ENCODE data around the gene MINDY4.
"Not testable (repeated sequence)": the region's sequence is repeated elsewhere in the genome, so short reads cannot be mapped to it uniquely, and the experiment has no call there.

The MINDY4 gene

DNA sequence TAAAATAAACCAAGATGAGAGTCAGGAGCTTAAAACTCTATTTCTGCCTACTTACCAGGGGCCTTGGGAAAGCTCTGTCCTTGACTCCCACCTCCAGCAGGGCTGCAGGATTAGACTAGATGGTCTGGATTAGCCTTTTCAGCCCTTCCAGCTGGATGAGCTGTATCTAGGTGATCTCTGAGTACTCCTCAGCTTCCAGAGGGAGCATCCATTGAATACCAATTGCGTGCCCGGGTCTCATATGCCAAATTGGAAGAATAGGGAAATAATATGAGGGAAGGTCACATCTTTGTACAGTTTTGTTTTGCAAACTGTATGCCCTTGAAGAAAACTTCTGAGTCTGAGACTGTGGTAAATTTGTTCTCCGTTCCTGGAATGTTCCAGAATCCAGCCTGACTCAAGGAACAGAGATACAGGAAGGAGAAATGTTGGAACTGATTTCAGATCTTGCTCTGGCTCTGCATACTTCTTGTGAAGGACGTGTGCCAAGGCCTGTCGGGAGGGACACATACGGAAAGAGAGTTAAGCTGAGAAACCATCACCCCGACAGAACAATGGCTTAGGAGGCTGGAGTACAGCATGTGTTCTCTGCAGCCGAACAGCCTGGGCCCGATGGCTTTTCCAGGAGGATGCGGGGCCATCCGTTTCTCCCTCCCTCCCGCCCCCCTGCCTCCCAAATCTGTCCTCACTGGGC is 44.9 kb downstream of the MINDY4 start:
- H3K27me3 Mint-ChIP-seq = no peaks in the 10 kb centered on the region
- H3K27ac Mint-ChIP-seq = no peak overlapping the region
- H3K9me3 Mint-ChIP-seq (ENCODE audit: low read depth) = no peaks in the 10 kb centered on the region
- no peak overlapping the region for H3K4me3 Mint-ChIP-seq
- no peaks in the 10 kb centered on the region for H3K4me1 Mint-ChIP-seq (ENCODE audit: low read depth)
- H3K36me3 Mint-ChIP-seq = no peaks in the 10 kb centered on the region

DNA sequence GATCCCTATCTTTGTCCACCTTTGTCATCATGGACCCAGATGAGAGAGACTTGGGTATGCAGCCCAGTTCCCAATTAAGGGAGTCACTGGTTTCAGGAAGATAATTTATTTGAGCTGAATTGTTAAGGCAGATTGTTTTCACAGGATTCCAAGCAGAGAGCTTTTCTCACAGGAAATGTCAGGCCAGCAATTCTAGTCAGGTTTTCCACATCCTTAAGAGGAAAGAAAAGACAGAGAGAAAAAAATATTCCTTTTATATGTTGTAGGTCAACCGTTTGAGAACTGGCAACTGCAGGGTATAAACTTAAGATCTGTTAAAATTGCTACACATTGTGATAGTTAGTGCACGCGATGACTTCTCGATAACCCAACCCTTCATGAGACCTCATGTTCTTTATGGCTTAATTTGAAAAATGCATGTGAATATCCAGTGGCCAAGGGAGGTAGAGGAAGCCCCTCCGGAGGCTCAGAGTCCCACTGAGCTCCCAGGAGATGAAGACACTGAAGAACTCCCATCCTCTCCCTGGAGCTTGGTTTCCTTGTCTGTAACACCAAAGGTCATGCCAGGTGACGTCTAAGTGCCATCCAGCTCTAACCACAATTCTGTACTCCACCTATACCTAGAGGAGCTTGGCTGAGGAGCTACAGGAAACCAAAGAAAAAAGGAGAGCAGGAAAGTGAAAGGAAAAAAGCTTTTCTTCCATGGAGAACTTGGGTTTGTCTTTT is 45.6 kb downstream of the MINDY4 start:
- Mint-ChIP-seq H3K4me3 (no peak overlapping the region), H3K27ac (no peak overlapping the region), H3K4me1 (ENCODE audit: low read depth) (no peaks in the 10 kb centered on the region), H3K27me3 (no peaks in the 10 kb centered on the region), H3K9me3 (ENCODE audit: low read depth) (no peaks in the 10 kb centered on the region), H3K36me3 (no peaks in the 10 kb centered on the region)

DNA sequence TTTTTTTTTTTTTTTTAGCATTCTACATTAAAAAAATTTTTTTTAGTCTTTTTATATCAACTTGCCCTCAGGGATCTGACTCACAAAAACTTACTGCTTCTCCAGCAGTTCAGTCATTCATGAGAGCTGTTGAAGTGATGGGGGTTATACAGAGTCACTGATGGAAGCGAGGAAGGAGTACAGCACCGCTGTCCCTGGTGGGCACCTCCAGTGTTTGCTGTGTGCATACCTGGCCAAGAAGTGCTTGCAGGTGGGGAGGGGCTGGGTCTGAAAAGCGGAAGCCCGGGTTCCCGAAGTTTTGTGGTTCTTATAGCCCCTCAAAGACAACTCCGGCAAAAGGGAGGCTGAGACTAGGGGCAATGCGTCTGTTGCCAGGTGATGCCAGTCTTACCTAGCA is 46.2 kb downstream of the MINDY4 start:
- Mint-ChIP-seq H3K36me3 (no peaks in the 10 kb centered on the region), H3K9me3 (ENCODE audit: low read depth) (no peaks in the 10 kb centered on the region), H3K4me1 (ENCODE audit: low read depth) (no peaks in the 10 kb centered on the region), H3K27me3 (no peaks in the 10 kb centered on the region), H3K27ac (no peak overlapping the region), H3K4me3 (no peak overlapping the region)

- Mint-ChIP-seq H3K9me3 (ENCODE audit: low read depth) (no peaks in the 10 kb centered on the region), H3K36me3 (no peaks in the 10 kb centered on the region), H3K4me3 (no peak overlapping the region), H3K4me1 (ENCODE audit: low read depth) (peaks cover 14% of the 10 kb centered on the region), H3K27me3 (no peaks in the 10 kb centered on the region), H3K27ac (no peak overlapping the region)
Measured at GRCh38 chr7:30824821-30825720, 53.9 kb downstream of the MINDY4 start.

DNA sequence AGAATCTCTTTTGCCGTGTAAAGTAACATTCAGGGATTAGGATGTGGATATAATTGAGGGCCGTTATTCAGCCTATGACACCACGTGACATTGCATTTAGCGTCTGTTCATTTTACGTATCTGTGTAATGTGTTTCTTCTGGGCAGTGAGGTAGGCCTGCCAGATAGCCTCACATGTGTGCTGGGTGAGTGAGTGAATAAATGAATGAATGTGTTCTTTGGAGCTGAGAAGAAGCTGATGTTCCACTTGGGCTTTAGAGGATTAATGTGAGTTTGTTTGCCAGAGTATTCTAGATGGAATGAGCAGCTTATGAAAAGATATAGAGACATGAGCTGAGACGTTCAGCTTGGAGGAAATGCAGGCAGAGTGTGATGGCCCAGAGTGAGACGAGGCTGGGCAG is 55.0 kb downstream of the MINDY4 start:
- peak overlapping the region; percentile 24 for H3K27ac Mint-ChIP-seq
- H3K4me3 Mint-ChIP-seq = no peak overlapping the region
- H3K4me1 Mint-ChIP-seq (ENCODE audit: low read depth) = peaks cover 14% of the 10 kb centered on the region
- no peaks in the 10 kb centered on the region for H3K27me3 Mint-ChIP-seq
- H3K9me3 Mint-ChIP-seq (ENCODE audit: low read depth) = no peaks in the 10 kb centered on the region
- H3K36me3 Mint-ChIP-seq = peaks cover 4% of the 10 kb centered on the region

DNA sequence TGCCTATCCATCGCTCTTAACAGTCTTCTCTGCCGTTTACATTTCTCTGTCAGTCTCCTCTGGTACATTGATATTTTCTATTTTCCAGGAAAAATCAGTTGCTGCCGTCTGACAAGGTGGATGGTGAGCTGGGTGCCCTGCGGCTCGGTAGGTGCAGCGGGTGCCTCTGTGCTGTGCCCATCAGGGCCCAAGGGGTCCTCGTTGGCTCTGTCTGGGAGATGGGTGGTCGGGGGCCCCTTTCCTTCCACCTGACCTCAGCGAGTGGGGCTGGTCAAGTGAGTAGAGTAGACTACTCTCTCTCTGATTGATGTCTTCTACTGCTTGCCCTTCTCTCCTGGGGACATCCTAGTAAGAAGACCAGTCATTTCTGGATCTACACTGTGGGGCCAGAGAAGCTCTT is 57.4 kb downstream of the MINDY4 start:
- H3K9me3 Mint-ChIP-seq (ENCODE audit: low read depth) = no peaks in the 10 kb centered on the region
- no peak overlapping the region for H3K4me3 Mint-ChIP-seq
- H3K27ac Mint-ChIP-seq = no peak overlapping the region
- no peaks in the 10 kb centered on the region for H3K27me3 Mint-ChIP-seq
- H3K36me3 Mint-ChIP-seq = peaks cover 9% of the 10 kb centered on the region
- H3K4me1 Mint-ChIP-seq (ENCODE audit: low read depth) = peaks cover 14% of the 10 kb centered on the region

GRCh38 chr7:30829471-30829870 is 58.3 kb downstream of the MINDY4 start:
- Mint-ChIP-seq H3K9me3 (ENCODE audit: low read depth) (no peaks in the 10 kb centered on the region), H3K4me3 (peak overlapping the region; percentile 1), H3K36me3 (peaks cover 9% of the 10 kb centered on the region), H3K27me3 (no peaks in the 10 kb centered on the region), H3K27ac (peak overlapping the region; percentile 2), H3K4me1 (ENCODE audit: low read depth) (peaks cover 14% of the 10 kb centered on the region)

DNA sequence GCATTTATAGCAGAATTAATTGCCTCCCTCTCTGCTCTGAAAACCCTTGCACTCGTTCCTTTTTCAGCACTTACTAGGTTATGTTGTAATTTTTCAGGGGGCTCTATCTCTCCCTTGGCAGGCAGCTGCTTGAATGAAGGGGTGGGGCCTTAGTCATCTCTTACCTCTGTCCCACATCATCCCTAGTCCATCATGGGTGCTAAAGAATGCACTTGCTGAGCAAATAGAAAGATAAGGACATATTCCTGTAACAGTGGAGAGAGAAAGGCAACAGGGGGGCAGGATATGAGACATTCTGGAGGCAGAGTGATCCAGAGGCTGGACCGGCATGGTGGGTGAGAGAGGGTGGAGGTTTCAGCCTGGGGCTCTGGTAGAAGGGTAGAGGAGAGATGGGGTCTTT is 60.0 kb downstream of the MINDY4 start:
- Mint-ChIP-seq H3K36me3 (peaks cover 16% of the 10 kb centered on the region), H3K4me1 (ENCODE audit: low read depth) (peaks cover 14% of the 10 kb centered on the region), H3K27me3 (no peaks in the 10 kb centered on the region), H3K4me3 (no peak overlapping the region), H3K9me3 (ENCODE audit: low read depth) (peaks cover 5% of the 10 kb centered on the region), H3K27ac (no peak overlapping the region)

GRCh38 chr7:30831936-30832335 is 60.7 kb downstream of the MINDY4 start:
- H3K36me3 Mint-ChIP-seq = peaks cover 22% of the 10 kb centered on the region

DNA sequence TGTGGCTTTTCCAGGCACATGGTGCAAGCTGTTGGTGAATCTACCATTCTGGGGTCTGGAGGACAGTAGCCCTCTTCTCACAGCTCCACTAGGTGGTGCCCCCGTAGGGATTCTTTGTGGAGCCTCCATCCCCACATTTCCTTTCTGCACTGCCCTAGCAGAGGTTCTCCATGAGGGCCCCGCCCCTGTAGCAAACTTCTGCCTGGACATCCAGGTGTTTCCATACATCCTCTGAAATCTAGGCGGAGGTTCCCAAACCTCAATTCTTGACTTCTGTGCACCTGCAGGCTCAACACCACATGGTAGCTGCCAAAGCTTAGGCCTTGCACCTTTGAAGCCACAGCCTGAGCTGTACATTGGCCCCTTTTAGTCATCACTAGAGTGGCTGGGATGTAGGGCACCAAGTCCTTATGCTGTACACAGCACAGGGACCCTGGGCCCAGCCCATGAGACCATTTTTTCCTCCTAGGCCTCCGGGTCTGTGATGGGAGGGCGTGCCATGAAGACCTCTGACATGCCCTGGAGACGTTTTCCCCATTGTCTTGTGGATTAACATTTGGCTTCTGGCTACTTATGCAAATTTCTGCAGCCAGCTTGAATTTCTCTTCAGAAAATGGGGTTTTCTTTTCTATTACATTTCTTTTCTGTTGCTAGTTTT is 62.9 kb downstream of the MINDY4 start:
- peaks cover 22% of the 10 kb centered on the region for H3K36me3 Mint-ChIP-seq
- not testable (repeated sequence) for H3K9me3 Mint-ChIP-seq (ENCODE audit: low read depth); H3K27ac Mint-ChIP-seq; H3K4me1 Mint-ChIP-seq (ENCODE audit: low read depth); H3K27me3 Mint-ChIP-seq; H3K4me3 Mint-ChIP-seq

More at GRCh38 chr7:30831936-30832335, 60.7 kb downstream of the MINDY4 start:
- Mint-ChIP-seq H3K27ac (no peak overlapping the region), H3K4me1 (ENCODE audit: low read depth) (peaks cover 14% of the 10 kb centered on the region), H3K4me3 (no peak overlapping the region), H3K27me3 (no peaks in the 10 kb centered on the region), H3K9me3 (ENCODE audit: low read depth) (peaks cover 5% of the 10 kb centered on the region)

DNA sequence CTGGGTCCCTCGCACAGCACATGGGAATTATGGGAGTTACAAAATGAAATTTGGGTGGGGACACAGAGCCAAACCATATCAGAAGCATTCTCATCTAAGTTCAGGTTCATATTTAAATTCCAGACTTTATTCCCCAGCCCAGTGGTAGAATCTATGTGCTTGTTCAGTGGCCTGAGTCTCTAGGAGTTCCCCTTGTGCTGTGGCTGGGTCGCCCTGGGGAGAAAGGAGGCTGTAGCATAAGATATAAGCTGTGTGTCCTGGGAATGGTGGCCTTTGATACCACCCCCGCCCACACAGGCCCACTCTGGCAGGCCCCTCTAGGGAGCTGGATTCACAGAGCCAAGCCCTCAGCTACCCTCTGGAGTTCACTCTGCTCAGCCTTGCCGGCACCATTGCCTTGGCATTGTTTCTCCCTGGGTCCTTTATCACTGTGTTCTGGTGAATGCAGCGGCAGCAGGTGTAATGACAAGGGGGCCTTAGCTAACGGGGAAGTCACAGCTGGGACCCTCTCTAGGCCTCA is 64.2 kb downstream of the MINDY4 start:
- Mint-ChIP-seq H3K4me3 (no peak overlapping the region), H3K9me3 (ENCODE audit: low read depth) (peaks cover 5% of the 10 kb centered on the region), H3K27me3 (no peaks in the 10 kb centered on the region), H3K27ac (no peak overlapping the region), H3K4me1 (ENCODE audit: low read depth) (no peaks in the 10 kb centered on the region), H3K36me3 (peaks cover 22% of the 10 kb centered on the region)

- Mint-ChIP-seq H3K4me3 (no peak overlapping the region), H3K27ac (no peak overlapping the region), H3K36me3 (peaks cover 18% of the 10 kb centered on the region), H3K27me3 (no peaks in the 10 kb centered on the region), H3K9me3 (ENCODE audit: low read depth) (peaks cover 5% of the 10 kb centered on the region), H3K4me1 (ENCODE audit: low read depth) (no peaks in the 10 kb centered on the region)
Measured at GRCh38 chr7:30836991-30837390, 65.8 kb downstream of the MINDY4 start.

DNA sequence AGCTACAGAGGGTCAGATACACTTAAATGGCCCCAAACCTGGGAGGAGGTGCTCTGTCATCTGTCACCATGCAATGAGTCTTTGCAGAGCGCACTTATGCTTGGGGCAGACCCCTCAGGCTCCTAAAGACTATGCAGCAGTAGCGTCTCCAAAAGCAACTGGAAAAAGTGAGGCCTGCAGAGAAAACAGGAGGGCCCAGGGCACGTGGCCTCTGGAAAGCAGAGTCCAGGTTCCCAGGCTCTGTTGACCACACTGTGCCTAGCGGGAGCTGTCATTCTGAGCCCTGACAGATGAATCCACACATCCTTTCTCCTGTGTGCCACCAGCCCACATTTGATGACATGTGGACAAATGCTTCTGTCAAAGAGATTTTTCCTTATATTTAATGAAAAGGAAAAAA is 66.4 kb downstream of the MINDY4 start:
- H3K27me3 Mint-ChIP-seq = no peaks in the 10 kb centered on the region
- H3K9me3 Mint-ChIP-seq (ENCODE audit: low read depth) = peaks cover 5% of the 10 kb centered on the region
- no peak overlapping the region for H3K4me3 Mint-ChIP-seq
- no peaks in the 10 kb centered on the region for H3K4me1 Mint-ChIP-seq (ENCODE audit: low read depth)
- H3K27ac Mint-ChIP-seq = no peak overlapping the region
- peaks cover 18% of the 10 kb centered on the region for H3K36me3 Mint-ChIP-seq

DNA sequence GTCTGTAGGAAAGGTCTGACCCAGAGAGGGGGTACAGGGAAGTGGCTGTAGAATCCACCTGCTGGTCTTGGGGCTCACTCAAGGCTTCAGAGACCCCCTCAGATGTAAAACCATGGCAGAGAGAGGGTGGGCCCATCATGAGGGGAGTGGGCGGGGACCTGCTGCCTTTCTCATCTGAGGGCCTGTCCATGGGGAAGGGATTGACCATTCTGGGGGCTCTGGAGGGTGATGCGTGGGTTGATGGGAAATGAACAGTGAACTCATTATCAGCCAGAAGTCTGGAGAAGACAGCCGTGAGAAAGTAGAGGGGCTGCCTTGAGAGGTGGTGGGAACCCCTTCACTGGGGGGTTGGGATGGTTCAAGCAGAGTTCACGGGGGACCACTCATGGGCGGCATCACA is 66.8 kb downstream of the MINDY4 start:
- Mint-ChIP-seq H3K27ac (no peak overlapping the region), H3K9me3 (ENCODE audit: low read depth) (peaks cover 5% of the 10 kb centered on the region), H3K27me3 (no peaks in the 10 kb centered on the region), H3K4me3 (no peak overlapping the region), H3K4me1 (ENCODE audit: low read depth) (no peaks in the 10 kb centered on the region), H3K36me3 (peaks cover 18% of the 10 kb centered on the region)
